ENCODE measurements around the gene NRIP1.
A peak's percentile ranks its signal among the peaks of the same experiment; 100 is the strongest.

NRIP1 gene

DNA sequence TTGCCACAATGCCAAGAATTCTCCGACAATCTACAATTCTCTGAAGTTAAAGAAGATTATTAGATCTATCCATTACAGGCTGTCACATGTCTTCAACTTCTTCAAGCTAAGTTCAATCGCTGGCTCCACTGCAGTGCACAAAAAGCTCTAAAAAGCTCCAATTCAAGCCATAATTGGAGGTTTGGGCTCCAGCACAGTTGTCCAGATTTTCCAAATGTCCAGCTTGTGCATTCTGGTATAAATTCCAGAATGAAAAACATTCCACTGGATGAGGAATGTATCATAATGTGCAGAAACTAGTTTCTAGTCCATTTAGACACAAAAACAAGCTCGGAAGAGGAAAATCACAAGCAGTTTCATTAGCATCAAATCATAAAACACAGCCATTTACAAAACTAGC lies 138.6 kb downstream of the NRIP1 start:
- TF ChIP-seq, protein P1, sequence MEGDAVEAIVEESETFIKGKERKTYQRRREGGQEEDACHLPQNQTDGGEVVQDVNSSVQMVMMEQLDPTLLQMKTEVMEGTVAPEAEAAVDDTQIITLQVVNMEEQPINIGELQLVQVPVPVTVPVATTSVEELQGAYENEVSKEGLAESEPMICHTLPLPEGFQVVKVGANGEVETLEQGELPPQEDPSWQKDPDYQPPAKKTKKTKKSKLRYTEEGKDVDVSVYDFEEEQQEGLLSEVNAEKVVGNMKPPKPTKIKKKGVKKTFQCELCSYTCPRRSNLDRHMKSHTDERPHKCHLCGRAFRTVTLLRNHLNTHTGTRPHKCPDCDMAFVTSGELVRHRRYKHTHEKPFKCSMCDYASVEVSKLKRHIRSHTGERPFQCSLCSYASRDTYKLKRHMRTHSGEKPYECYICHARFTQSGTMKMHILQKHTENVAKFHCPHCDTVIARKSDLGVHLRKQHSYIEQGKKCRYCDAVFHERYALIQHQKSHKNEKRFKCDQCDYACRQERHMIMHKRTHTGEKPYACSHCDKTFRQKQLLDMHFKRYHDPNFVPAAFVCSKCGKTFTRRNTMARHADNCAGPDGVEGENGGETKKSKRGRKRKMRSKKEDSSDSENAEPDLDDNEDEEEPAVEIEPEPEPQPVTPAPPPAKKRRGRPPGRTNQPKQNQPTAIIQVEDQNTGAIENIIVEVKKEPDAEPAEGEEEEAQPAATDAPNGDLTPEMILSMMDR (IDR thresholded peaks at IDR 0.05; ENCODE audit: low read depth, low read length, missing control alignments), result no peak
- H3K4me3 ChIP-seq (ENCODE audit: low read depth, low read length), result no peak overlapping the region
- H3K36me3 ChIP-seq (replicated peaks), result no peaks in the 10 kb centered on the region
- in situ Hi-C loops (cut with HindIII; ENCODE audit: low pct_ligation_motif_present, low sequenced_read_pairs), result no loop called here
- no peaks in the 10 kb centered on the region for H3K27me3 ChIP-seq (replicated peaks)
- DNase-seq, result no peak
- H3K27ac ChIP-seq, result no peak overlapping the region

DNA sequence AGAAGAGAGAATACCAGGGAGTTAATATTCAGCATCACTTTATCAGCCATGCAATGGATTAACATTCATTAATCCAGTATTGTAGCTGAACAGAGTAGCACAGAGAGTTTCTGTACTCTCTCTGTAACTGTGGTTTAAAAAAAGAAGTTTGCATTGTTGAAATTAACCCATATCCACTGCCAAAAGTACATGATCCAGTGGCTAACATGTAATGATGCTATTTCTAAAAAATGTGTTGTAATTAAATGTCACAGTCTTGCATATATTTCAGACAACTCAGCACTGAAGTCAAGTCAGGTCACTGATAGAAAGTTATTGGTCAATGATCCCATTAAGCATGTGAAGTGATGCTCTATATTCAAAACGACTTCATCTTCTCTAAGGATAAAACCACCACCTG lies 141.3 kb downstream of the NRIP1 start:
- Histone ChIP-seq H3K4me3 (ENCODE audit: low read depth, low read length) (no peak overlapping the region), H3K27ac (no peak overlapping the region), H3K27me3 (replicated peaks) (no peaks in the 10 kb centered on the region), H3K36me3 (replicated peaks) (no peaks in the 10 kb centered on the region)
- DNase-seq, result no peak
- in situ Hi-C loops (cut with HindIII; ENCODE audit: low pct_ligation_motif_present, low sequenced_read_pairs), result no loop called here
- TF ChIP-seq, protein P1 (IDR thresholded peaks at IDR 0.05; ENCODE audit: low read depth, low read length, missing control alignments), result no peak

DNA sequence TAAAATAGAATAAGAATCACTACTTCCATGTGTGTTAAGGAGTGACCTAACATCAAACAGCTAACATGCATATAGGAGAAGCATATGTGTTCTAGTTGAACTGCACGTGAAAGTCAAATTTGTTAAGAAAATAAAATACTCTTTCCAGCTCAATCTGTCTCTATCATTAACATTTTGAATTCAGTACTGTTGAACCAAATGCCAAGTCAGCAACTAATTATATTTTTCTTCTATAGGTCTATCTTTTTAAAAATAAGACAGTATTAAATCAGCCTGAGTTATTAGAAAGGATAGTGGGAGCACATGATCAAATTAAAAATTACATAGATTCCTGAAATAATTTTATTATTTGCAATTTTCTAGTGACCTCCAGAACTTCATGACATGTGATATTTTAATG lies 141.8 kb downstream of the NRIP1 start:
- no peak overlapping the region for H3K27ac ChIP-seq
- in situ Hi-C loops (cut with HindIII; ENCODE audit: low pct_ligation_motif_present, low sequenced_read_pairs), result no loop called here
- TF ChIP-seq, protein P1 (IDR thresholded peaks at IDR 0.05; ENCODE audit: low read depth, low read length, missing control alignments), result no peak
- no peaks in the 10 kb centered on the region for H3K27me3 ChIP-seq (replicated peaks)
- no peaks in the 10 kb centered on the region for H3K36me3 ChIP-seq (replicated peaks)
- no peak for DNase-seq
- H3K4me3 ChIP-seq (ENCODE audit: low read depth, low read length), result no peak overlapping the region

DNA sequence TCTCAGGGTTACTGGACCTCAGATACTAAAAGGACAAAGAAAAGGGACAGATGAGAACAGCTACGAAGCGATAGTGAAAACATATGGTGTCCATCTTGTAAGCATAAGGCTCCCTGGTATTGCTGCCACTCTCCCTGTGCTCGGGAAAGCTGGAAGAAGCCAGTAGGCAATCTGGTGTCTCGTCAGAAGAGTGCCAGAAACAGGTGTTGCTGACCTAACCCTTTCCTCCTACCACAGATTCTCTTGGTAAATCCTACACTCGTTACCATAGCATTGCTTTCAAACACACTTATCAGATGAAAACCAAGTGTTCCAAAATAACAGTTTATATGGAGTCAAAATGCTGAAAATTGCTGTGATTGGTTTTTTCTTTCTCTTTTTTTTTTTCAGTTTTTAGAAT lies 146.3 kb downstream of the NRIP1 start:
- Histone ChIP-seq H3K27me3 (replicated peaks) (no peaks in the 10 kb centered on the region), H3K27ac (no peak overlapping the region), H3K36me3 (replicated peaks) (no peaks in the 10 kb centered on the region), H3K4me3 (ENCODE audit: low read depth, low read length) (no peak overlapping the region)
- DNase-seq, result no peak
- in situ Hi-C loops (cut with HindIII; ENCODE audit: low pct_ligation_motif_present, low sequenced_read_pairs), result no loop called here
- TF ChIP-seq, protein P1 (IDR thresholded peaks at IDR 0.05; ENCODE audit: low read depth, low read length, missing control alignments), result no peak

DNA sequence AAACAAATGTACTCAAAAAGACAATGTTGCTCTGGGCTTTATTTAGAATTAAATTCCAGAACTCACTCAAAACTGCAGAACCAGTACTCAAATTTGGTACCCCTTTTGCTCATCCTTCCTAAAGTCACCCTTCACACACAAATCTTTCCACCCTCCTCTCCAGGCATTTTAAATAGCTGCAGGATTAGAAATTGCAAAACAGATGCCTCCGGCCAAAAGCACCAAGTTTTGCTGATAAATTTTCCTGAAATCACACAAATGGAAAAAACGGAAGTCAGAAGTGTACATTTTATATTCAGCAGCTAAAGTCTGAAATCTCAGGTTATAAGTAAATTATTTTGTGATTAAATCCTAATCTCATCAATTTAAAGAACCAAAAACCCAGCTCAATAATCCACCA lies 147.0 kb downstream of the NRIP1 start:
- no peaks in the 10 kb centered on the region for H3K27me3 ChIP-seq (replicated peaks)
- no peaks in the 10 kb centered on the region for H3K36me3 ChIP-seq (replicated peaks)
- TF ChIP-seq, protein P1 (IDR thresholded peaks at IDR 0.05; ENCODE audit: low read depth, low read length, missing control alignments), result no peak
- DNase-seq, result no peak
- no peak overlapping the region for H3K4me3 ChIP-seq (ENCODE audit: low read depth, low read length)
- in situ Hi-C loops (cut with HindIII; ENCODE audit: low pct_ligation_motif_present, low sequenced_read_pairs), result no loop called here
- H3K27ac ChIP-seq, result no peak overlapping the region

DNA sequence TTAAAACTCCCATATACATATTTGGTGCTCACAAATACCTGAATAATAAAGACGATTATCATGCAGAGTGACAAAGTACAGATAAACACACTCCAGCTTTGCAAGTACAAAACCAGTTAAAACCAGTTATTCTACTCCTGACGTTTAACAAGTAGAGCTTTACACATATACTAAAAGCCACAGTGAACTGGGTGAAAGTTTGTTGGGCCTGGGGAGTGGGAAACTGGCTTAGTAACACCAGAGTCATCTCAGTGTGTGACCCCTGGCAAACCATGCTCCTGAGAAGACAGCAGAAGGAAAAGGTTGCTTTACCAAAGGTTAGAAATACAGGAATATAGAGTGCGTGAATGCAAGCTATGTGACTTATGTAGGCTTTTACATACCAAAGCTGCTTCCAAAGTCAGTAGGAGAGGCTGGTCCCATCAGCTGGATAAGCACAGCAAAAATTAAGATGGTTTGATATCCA lies 148.1 kb downstream of the NRIP1 start:
- in situ Hi-C loops (cut with HindIII; ENCODE audit: low pct_ligation_motif_present, low sequenced_read_pairs), result no loop called here
- peak; percentile 71 for DNase-seq
- Histone ChIP-seq H3K4me3 (ENCODE audit: low read depth, low read length) (no peak overlapping the region), H3K36me3 (replicated peaks) (no peaks in the 10 kb centered on the region), H3K27me3 (replicated peaks) (no peaks in the 10 kb centered on the region), H3K27ac (peak overlapping the region; percentile 20)
- TF ChIP-seq, protein P1 (IDR thresholded peaks at IDR 0.05; ENCODE audit: low read depth, low read length, missing control alignments), result no peak

Data from brain microvascular endothelial cell (primary cell).